Measurements from ENCODE around the gene STAT5A. TPM values are rescaled to one million over a fixed set of nuclear protein-coding genes. Genes with fewer than 3 reads are reported as not detected.
A peak's percentile ranks its signal among the peaks of the same experiment; 100 is the strongest.
"Not testable (repeated sequence)": the region's sequence is repeated elsewhere in the genome, so short reads cannot be mapped to it uniquely, and the experiment has no call there.

STAT5A gene
- 346 and 348 TPM in 2 replicates for total RNA-seq

DNA sequence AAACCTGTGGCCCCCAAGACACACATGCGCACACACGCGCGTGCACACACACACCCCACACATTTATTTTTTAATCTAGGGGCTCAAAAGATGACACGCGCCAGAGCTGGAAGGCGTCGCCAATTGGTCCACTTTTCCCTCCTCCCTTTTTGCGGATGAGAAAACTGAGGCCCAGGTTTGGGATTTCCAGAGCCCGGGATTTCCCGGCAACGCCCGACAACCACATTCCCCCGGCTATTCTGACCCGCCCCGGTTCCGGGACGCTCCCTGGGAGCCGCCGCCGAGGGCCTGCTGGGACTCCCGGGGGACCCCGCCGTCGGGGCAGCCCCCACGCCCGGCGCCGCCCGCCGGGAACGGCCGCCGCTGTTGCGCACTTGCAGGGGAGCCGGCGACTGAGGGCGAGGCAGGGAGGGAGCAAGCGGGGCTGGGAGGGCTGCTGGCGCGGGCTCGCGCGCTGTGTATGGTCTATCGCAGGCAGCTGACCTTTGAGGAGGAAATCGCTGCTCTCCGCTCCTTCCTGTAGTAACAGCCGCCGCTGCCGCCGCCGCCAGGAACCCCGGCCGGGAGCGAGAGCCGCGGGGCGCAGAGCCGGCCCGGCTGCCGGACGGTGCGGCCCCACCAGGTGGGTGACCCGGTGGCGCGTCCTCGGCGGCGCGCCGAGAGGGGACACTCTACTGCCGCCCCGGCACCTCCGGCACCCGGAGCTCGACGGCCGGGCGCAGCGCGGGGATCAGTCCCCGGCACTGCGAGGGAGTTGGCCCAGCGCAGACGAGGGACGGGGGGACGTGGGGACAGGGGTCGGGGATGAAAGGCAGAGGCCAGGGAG lies at the start of gene STAT5A:
Gene STAT5A, plus strand, starts transcription at position 522 of the 826 bp plus-strand sequence. CDS start 914 bp downstream, outside the sequence.
- peaks cover 60% of the 10 kb centered on the region for H3K36me3 Mint-ChIP-seq (ENCODE audit: low read depth)
- H3K4me3 Mint-ChIP-seq: peak within 1 kb of the TSS; percentile 89
- H3K27ac Mint-ChIP-seq: peak within 1 kb of the TSS; percentile 92
- peaks cover 46% of the 10 kb centered on the region for H3K4me1 Mint-ChIP-seq
- H3K9me3 Mint-ChIP-seq: no peaks in the 10 kb centered on the region
- peak; percentile 95 for DNase-seq
- H3K27me3 Mint-ChIP-seq: no peaks in the 10 kb centered on the region
- intact Hi-C loops (cut with micrococcal nuclease): loop anchor here (1.0 to 2.0 kb wide), 5 partner anchors 11 to 107 kb away; partner anchors contain the start of gene KCNH4

DNA sequence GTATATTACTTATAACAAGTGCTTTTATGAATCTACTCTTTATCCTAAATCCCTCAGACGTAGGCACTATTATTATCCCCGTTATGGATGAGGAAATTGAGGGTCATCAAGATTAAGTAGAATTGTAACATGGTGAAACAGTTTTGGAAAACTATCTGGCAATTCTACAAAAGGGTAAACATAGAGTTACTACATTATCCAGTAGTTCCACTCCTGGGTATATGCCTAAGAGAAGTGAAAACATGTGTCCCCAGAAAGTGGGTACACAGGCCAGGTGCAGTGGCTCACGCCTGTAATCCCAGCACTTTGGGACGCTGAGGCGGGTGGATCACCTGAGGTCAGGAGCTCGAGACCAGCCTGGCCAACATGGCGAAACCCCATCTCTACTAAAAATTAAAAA lies 48.7 kb upstream of the STAT5A start:
- Mint-ChIP-seq H3K36me3 (ENCODE audit: low read depth) (peaks cover 23% of the 10 kb centered on the region), H3K4me1 (peaks cover 24% of the 10 kb centered on the region)
- intact Hi-C loops (cut with micrococcal nuclease); DNase-seq; H3K27ac Mint-ChIP-seq; H3K9me3 Mint-ChIP-seq; H3K27me3 Mint-ChIP-seq; H3K4me3 Mint-ChIP-seq: not testable (repeated sequence)

DNA sequence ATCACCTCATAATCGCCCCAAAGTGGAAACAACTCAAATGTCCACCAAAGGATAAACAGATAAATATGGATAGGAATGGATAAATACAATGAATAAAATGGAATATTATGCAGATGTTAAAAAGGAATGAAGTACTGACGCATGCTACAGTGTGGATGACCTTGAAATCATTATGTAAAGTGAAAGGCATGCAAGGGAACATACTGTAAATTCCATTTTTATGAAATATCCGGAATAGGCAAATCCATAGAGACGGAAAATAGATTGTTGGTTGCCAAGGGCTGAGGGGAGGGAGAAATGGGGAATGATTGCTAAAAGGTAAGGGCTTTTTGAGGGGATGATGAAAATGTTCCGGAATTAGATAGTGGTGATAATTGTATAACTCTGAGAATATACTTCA lies 48.1 kb upstream of the STAT5A start:
- H3K27me3 Mint-ChIP-seq: no peaks in the 10 kb centered on the region
- no peak overlapping the region for H3K27ac Mint-ChIP-seq
- H3K4me1 Mint-ChIP-seq: peaks cover 19% of the 10 kb centered on the region
- intact Hi-C loops (cut with micrococcal nuclease): no loop called here
- DNase-seq: no peak
- peaks cover 19% of the 10 kb centered on the region for H3K36me3 Mint-ChIP-seq (ENCODE audit: low read depth)
- no peak overlapping the region for H3K4me3 Mint-ChIP-seq
- no peaks in the 10 kb centered on the region for H3K9me3 Mint-ChIP-seq

DNA sequence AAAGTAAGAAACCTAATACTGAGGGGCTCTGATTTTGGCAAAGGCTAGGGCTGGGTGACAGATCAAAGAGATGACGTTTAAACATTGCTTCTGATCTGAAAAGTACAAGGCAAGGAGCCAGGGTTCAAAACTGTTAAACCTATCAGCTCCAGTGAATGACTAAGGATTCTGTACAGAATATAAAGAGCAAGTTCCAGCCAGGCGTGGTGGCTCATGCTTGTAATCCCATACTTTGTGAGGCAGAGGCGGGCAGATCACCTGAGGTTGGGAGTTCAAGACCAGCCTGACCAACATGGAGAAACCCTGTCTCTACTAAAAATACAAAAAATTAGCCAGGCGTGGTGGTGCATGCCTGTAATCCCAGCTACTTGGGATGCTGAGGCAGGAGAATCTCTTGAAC lies 47.4 kb upstream of the STAT5A start:
- peaks cover 18% of the 10 kb centered on the region for H3K36me3 Mint-ChIP-seq (ENCODE audit: low read depth)
- intact Hi-C loops (cut with micrococcal nuclease); H3K27me3 Mint-ChIP-seq; H3K9me3 Mint-ChIP-seq; H3K4me3 Mint-ChIP-seq; H3K27ac Mint-ChIP-seq; DNase-seq: not testable (repeated sequence)
- peaks cover 21% of the 10 kb centered on the region for H3K4me1 Mint-ChIP-seq

DNA sequence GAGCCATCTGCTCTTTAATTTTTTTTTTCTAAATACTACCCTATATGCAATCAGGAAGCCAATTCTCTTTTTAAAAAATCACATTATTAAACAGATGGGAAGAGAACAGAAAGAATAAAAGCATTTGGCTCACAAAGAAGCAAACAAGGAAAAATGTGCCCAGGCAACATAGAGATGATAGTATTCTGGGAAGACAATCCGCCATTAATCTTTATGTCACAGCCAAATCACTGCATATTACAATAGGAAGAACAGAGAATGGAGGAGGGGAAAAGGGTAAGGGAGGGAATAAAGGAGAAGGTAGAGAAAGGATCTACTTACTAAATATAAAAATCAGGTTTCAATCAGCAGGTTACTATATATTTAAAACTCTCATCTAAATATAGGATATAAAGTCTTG lies 46.4 kb upstream of the STAT5A start:
- DNase-seq: no peak
- H3K9me3 Mint-ChIP-seq: no peaks in the 10 kb centered on the region
- no peaks in the 10 kb centered on the region for H3K27me3 Mint-ChIP-seq
- no peak overlapping the region for H3K27ac Mint-ChIP-seq
- H3K4me3 Mint-ChIP-seq: no peak overlapping the region
- peaks cover 20% of the 10 kb centered on the region for H3K36me3 Mint-ChIP-seq (ENCODE audit: low read depth)
- H3K4me1 Mint-ChIP-seq: peaks cover 23% of the 10 kb centered on the region
- intact Hi-C loops (cut with micrococcal nuclease): no loop called here

DNA sequence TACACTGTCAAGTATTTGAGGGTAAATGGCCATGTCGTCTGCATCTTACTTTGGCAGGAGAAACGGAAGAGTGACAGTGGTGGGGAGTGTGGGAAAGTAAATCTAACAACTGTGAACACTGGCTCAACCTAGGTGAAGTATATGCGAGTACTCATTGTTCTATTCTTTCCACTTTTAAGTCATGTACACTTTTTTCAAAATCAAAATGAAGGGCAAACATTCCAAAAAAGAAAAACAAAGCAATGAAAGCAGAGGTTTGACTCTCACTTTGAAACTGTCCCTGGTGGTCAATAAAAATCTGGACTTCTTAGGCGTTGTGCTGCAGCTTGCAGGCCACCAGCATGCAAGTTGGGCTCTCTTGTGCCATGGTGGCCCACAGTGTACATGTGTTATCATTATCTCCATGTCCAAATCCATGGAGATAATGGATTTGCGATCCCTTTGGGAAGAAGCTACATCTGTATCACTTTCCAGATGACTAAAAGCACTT lies 44.8 kb upstream of the STAT5A start:
- Mint-ChIP-seq H3K27me3 (no peaks in the 10 kb centered on the region), H3K9me3 (no peaks in the 10 kb centered on the region), H3K36me3 (ENCODE audit: low read depth) (peaks cover 25% of the 10 kb centered on the region), H3K4me3 (no peak overlapping the region), H3K4me1 (peaks cover 36% of the 10 kb centered on the region), H3K27ac (no peak overlapping the region)
- DNase-seq: no peak
- intact Hi-C loops (cut with micrococcal nuclease): no loop called here

DNA sequence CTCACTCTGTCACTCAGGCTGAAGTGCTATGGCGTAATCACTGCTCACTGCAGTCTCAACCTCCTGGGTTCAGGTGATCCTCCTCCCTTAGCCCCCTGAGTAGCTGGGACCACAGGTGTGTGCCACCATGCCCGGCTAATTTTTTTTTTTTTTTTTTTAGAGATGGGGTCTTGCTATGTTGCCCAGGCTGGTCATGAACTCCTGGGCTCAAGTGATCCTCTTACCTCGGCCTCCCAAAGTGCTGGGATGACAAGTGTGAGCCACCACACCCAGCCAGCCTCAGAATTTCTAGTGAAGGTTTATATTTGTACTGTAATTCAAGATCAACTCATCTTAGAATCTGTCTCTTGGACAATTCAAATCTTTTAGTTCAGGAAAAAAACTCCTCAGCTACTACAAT lies 44.2 kb upstream of the STAT5A start:
- DNase-seq; H3K27ac Mint-ChIP-seq; H3K4me3 Mint-ChIP-seq; intact Hi-C loops (cut with micrococcal nuclease); H3K27me3 Mint-ChIP-seq; H3K9me3 Mint-ChIP-seq: not testable (repeated sequence)
- Mint-ChIP-seq H3K36me3 (ENCODE audit: low read depth) (peaks cover 28% of the 10 kb centered on the region), H3K4me1 (peaks cover 39% of the 10 kb centered on the region)

DNA sequence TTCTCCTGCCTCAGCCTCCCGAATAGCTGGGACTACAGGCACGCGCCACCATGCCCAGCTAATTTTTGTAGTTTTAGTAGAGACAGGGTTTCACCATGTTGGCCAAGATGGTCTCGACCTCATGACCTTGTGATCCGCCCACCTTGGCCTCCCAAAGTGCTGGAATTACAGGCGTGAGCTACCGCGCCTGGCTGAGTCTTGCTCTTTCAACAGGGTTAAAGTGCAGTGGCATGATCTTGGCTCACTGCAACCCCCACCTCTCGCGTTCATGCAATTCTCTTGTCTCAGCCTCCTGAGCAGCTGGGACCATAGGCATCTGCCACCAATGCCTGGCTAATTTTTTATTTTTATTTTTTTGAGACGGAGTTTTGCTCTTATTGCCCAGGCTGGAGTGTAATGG lies 43.1 kb upstream of the STAT5A start:
- intact Hi-C loops (cut with micrococcal nuclease); H3K27ac Mint-ChIP-seq; H3K27me3 Mint-ChIP-seq; DNase-seq; H3K4me3 Mint-ChIP-seq; H3K9me3 Mint-ChIP-seq: not testable (repeated sequence)
- H3K36me3 Mint-ChIP-seq (ENCODE audit: low read depth): peaks cover 31% of the 10 kb centered on the region
- peaks cover 45% of the 10 kb centered on the region for H3K4me1 Mint-ChIP-seq

DNA sequence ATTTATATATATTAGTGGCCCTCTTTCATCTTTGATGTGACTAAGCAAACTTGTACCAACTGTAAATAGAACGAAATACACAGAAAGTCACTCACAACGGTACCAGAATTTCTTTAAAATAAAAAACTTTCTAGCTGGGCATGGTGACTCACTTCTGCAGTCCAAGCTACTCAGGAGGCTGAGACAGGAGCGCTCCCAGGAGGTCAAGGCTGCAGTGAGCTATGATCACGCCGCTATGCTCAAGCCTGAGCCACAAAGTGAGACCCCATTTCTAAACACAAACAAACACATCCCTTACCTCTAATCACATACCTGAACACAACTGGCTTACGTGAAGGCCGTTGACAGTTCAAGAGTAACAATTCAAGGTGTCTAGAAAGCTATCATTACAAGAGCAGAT lies 41.8 kb upstream of the STAT5A start:
- DNase-seq: no peak
- intact Hi-C loops (cut with micrococcal nuclease): no loop called here
- peaks cover 50% of the 10 kb centered on the region for H3K4me1 Mint-ChIP-seq

DNA sequence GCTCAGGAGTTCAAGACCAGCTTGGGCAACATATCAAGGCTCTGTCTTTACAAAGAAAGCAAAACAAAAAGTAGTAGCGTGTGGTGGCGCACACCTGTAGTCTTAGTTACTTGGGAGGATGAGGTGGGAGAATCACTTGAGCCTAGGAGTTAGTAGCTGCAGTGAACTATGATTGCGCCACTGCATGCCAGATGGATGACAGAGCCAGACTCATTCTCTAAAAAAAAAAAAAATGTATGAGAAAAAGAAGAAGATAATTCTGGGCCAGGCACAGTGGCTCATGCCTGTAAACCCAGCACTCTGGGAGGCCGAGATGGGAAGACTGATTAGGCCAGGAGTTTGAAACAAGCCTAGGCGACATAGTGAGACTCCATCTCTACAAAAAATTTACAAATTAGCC lies 40.6 kb upstream of the STAT5A start:
- no peaks in the 10 kb centered on the region for H3K27me3 Mint-ChIP-seq
- H3K36me3 Mint-ChIP-seq (ENCODE audit: low read depth): peaks cover 29% of the 10 kb centered on the region
- no peak for DNase-seq
- H3K4me3 Mint-ChIP-seq: peak overlapping the region; percentile 52
- peaks cover 50% of the 10 kb centered on the region for H3K4me1 Mint-ChIP-seq
- intact Hi-C loops (cut with micrococcal nuclease): loop anchor here (2.0 kb wide), 1 partner anchor 27 kb away; no protein-coding TSS in a partner anchor
- peak overlapping the region; percentile 98 for H3K27ac Mint-ChIP-seq
- H3K9me3 Mint-ChIP-seq: no peaks in the 10 kb centered on the region

More for the DNA sequence above, 41.8 kb upstream of the STAT5A start:
- Mint-ChIP-seq H3K4me3 (peak overlapping the region; percentile 54), H3K27me3 (no peaks in the 10 kb centered on the region), H3K9me3 (no peaks in the 10 kb centered on the region), H3K36me3 (ENCODE audit: low read depth) (peaks cover 28% of the 10 kb centered on the region), H3K27ac (peak overlapping the region; percentile 98)

DNA sequence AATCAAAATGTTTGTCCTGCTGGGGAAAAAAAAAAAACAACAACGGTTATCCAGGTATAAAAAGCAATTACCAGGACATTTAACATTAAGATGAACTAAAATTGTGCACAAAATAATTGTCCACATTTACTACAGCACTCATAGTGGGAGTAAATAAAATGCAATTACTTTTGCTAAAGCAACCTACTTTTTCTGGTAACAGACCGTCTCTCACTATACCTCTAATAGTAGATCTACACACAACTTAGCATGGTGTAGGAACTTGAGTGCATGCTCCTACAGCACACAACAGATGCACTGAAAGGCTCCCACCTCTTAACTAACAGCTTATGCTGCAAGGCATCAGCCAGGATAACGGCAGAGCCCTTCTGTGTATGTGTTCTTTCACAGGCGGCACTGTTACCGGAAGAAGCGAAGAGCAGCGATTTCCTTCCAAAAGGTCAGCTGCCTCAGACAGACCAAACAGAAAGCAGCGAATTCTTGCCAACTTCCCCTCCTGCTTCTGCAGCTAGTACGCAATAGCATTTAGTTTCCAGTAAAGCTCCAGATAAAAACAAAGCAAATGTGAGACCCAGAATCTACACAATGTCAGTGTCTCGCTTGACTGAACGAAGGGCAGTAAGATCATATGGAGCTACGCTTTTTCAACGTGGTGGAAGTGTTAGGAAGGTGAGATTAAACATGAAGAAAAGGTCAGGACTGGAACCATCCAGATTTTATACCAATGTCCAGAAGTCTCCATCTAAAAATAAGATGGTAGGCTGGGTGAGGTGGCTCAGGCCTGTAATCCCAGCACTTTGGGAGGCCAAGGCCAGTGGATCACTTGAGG lies 39.7 kb upstream of the STAT5A start:
- Mint-ChIP-seq H3K36me3 (ENCODE audit: low read depth) (peaks cover 31% of the 10 kb centered on the region), H3K9me3 (no peaks in the 10 kb centered on the region), H3K4me3 (peak overlapping the region; percentile 87), H3K4me1 (peaks cover 58% of the 10 kb centered on the region), H3K27me3 (no peaks in the 10 kb centered on the region), H3K27ac (peak overlapping the region; percentile 98)
- intact Hi-C loops (cut with micrococcal nuclease): loop anchor here (2.0 kb wide), 1 partner anchor 26 kb away; no protein-coding TSS in a partner anchor
- DNase-seq: peak; percentile 94

DNA sequence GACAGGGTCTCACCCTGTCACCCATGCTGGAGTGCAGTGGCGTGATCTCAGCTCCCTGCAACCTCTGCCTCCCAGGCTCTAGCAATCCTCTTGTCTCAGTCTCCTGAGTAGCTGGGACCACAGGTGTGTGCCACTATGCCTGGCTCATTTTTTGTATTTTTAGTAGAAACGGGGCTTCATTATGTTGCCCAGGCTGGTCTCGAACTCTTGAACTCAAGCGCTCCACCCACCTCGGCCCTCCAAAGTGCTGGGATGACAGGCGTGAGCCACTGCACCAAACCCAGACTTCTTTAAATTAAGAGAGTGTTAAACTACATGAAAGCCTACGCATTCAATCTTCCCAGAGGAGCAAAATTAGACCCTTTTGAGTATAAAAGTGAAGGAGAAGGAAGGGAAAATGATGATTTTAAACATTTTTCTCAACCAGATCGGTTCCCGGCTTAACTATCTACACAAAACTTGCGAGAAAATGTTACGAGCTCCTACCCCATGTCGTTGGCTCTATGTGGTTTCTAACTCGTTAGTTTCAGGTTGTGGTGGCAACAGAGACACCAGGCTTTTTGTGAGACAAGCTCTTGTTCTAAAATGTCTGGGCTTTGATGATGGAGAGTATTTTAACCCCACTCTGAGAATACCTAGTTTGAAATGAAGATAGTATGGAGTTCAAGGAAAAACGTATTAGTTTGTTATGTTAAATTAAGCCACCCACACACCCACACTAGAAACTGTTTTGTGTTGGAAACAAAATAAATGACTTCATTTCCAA lies 38.4 kb upstream of the STAT5A start:
- peak; percentile 86 for DNase-seq
- intact Hi-C loops (cut with micrococcal nuclease): loop anchor here (1.0 to 2.0 kb wide), 3 partner anchors 16 to 38 kb away; partner anchors contain the start of gene STAT5A
- H3K4me1 Mint-ChIP-seq: peaks cover 59% of the 10 kb centered on the region
- peak overlapping the region; percentile 98 for H3K27ac Mint-ChIP-seq
- no peaks in the 10 kb centered on the region for H3K9me3 Mint-ChIP-seq
- no peaks in the 10 kb centered on the region for H3K27me3 Mint-ChIP-seq
- H3K36me3 Mint-ChIP-seq (ENCODE audit: low read depth): peaks cover 27% of the 10 kb centered on the region
- peak overlapping the region; percentile 87 for H3K4me3 Mint-ChIP-seq

DNA sequence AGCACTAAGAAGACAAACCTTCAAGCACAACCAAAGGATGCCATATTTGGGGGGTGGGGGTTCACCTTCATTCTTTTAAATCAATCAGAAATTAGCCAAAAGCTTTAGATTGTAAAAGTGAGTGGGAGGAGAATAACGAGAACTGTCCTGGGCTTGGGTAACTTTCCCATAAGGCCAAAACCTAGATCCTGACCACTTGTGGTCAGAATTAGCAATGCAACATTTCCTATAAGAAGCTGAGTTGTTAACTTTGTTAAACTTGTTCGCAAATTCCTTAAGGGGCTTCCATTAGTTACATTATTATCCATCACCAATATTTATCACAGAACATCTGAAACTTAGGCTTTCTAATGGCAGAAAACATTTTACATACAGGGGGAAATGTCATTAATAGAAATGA lies 37.2 kb upstream of the STAT5A start:
- H3K36me3 Mint-ChIP-seq (ENCODE audit: low read depth): peaks cover 31% of the 10 kb centered on the region
- H3K9me3 Mint-ChIP-seq: no peaks in the 10 kb centered on the region
- no peak for DNase-seq
- H3K4me3 Mint-ChIP-seq: no peak overlapping the region
- H3K27ac Mint-ChIP-seq: peak overlapping the region; percentile 98
- no peaks in the 10 kb centered on the region for H3K27me3 Mint-ChIP-seq
- peaks cover 63% of the 10 kb centered on the region for H3K4me1 Mint-ChIP-seq
- intact Hi-C loops (cut with micrococcal nuclease): no loop called here
